Endothelial cell of umbilical vein (primary cell): ENCODE results near the gene DAND5. TPM values are rescaled to one million over a fixed set of nuclear protein-coding genes. Genes with fewer than 3 reads are reported as not detected.

Experiments used
- BruUV-seq: library from RNA; stranded (reverse); fragments of 400-500 nt; replicated peaks from 2 replicates; lab custom pipeline; 2021; lab: Mats Ljungman, UMichigan
- CTCF ChIA-PET: fragments of 300-600, 350-600 bp; sonication (Branson Sonifier 250); formaldehyde crosslinking; loops from one replicate; lab custom pipeline; 2021; ENCODE audit warnings: antibody characterized with exemption, inconsistent platforms; lab: Charles Lee
- POLR2A ChIA-PET: fragments of 300-600, 350-600 bp; sonication (Branson Sonifier 250); formaldehyde crosslinking; loops from one replicate; lab custom pipeline; 2021; ENCODE audit warnings: antibody characterized with exemption, inconsistent platforms; lab: Charles Lee
- DNase-seq: peaks from one replicate; pipeline ENCODE4 v3.0.0-alpha.2; 2011; ENCODE audit warnings: low read depth, low spot score
- FAIRE-seq: peaks from 2 replicates; lab custom pipeline; 2011; peaks lifted over from hg19 to GRCh38; lab: Jason Lieb, UNC
- H2AFZ ChIP-seq: 2 replicates; pipeline ENCODE4 v1.6.0; 2012; ENCODE audit warnings: low read depth, low read length, control low read depth, inconsistent platforms
- H3K27ac ChIP-seq: 2 replicates; pipeline ENCODE4 v1.5.1; 2011; ENCODE audit warnings: low read depth, mild to moderate bottlenecking, control low read depth, low read length, moderate library complexity; ENCODE audit not compliant: insufficient read depth
- H3K27me3 ChIP-seq, 2 experiments: 2 replicates each; pipeline versions ENCODE4 v1.6.0 to v1.6.1; 2011; ENCODE audit warnings: low read length in 2 of 2, mixed read lengths in 1 of 2; ENCODE audit not compliant: control insufficient read depth in 2 of 2, insufficient read depth in 2 of 2
- H3K36me3 ChIP-seq, 2 experiments: 2 replicates in 1 of 2; 3 replicates in 1 of 2; pipeline ENCODE4 v1.5.1; 2011; ENCODE audit warnings: low read length in 2 of 2, mild to moderate bottlenecking in 1 of 2, moderate library complexity in 1 of 2; ENCODE audit not compliant: control insufficient read depth in 2 of 2, insufficient read depth in 2 of 2; ENCODE audit errors: extremely low read depth in 1 of 2
- H3K4me1 ChIP-seq: 3 replicates; pipeline ENCODE4 v1.5.1; 2011; ENCODE audit warnings: mild to moderate bottlenecking, low read length; ENCODE audit not compliant: control insufficient read depth, insufficient read depth; ENCODE audit errors: extremely low read depth
- H3K4me2 ChIP-seq: 2 replicates; pipeline ENCODE4 v1.6.1; 2011; ENCODE audit warnings: low read length, control low read depth, mixed read lengths; ENCODE audit not compliant: insufficient read depth
- H3K4me3 ChIP-seq, 3 experiments: fragments of 200-600 bp in 1 of 3; sonication (generic), shearing (Covaris generic) in 1 of 3; replicated peaks in 1 of 3; 2 replicates each; pipeline ENCODE4 v1.5.1; 2011 to 2016; ENCODE audit warnings: control low read depth in 3 of 3, low read length in 3 of 3, mild to moderate bottlenecking in 2 of 3, inconsistent platforms in 1 of 3, low read depth in 1 of 3, moderate library complexity in 1 of 3; ENCODE audit not compliant: insufficient read depth in 1 of 3
- H3K79me2 ChIP-seq: 2 replicates; pipeline ENCODE4 v1.6.0; 2012; ENCODE audit warnings: low read length, inconsistent platforms; ENCODE audit not compliant: control insufficient read depth, insufficient read depth
- H3K9ac ChIP-seq: replicated peaks from 2 replicates; pipeline ENCODE3; 2011; ENCODE audit warnings: low read length, control low read depth; ENCODE audit not compliant: insufficient read depth; ENCODE audit errors: extremely low read depth
- H3K9me1 ChIP-seq: replicated peaks from 3 replicates; pipeline ENCODE4 v1.6.0; 2011; ENCODE audit warnings: mild to moderate bottlenecking, low read length; ENCODE audit not compliant: control insufficient read depth, insufficient read depth; ENCODE audit errors: extremely low read depth
- H3K9me3 ChIP-seq: replicated peaks from 2 replicates; pipeline ENCODE4 v1.5.1; 2012; ENCODE audit warnings: low read length, inconsistent platforms; ENCODE audit not compliant: control insufficient read depth, insufficient read depth
- H4K20me1 ChIP-seq: replicated peaks from 2 replicates; pipeline ENCODE3; 2011; ENCODE audit warnings: mild to moderate bottlenecking, low read length; ENCODE audit not compliant: control insufficient read depth, insufficient read depth; ENCODE audit errors: extremely low read depth
- EZH2 ChIP-seq: IDR thresholded peaks from 2 replicates; pipeline ENCODE4 v1.6.1; 2012; ENCODE audit warnings: borderline replicate concordance, low read depth, mild to moderate bottlenecking, moderate library complexity, low read length, inconsistent platforms; ENCODE audit not compliant: severe bottlenecking
- FOS ChIP-seq: IDR thresholded peaks from 2 replicates; pipeline ENCODE4 v1.6.1; 2011; ENCODE audit warnings: mild to moderate bottlenecking, low read length, moderate library complexity, borderline replicate concordance; ENCODE audit not compliant: insufficient read depth
- GATA2 ChIP-seq: IDR thresholded peaks from 2 replicates; pipeline ENCODE4 v1.7.0; 2011; ENCODE audit warnings: low read depth, mild to moderate bottlenecking, moderate library complexity, mixed read lengths, low read length; ENCODE audit not compliant: insufficient read length, insufficient read depth
- JUN ChIP-seq: IDR thresholded peaks from 2 replicates; pipeline ENCODE4 v1.6.1; 2011; ENCODE audit warnings: borderline replicate concordance, low read depth; ENCODE audit not compliant: insufficient read length, insufficient read depth
- MYC ChIP-seq: IDR thresholded peaks from one replicate; pipeline ENCODE4 v1.6.1; 2011; ENCODE audit warnings: mild to moderate bottlenecking, low read depth, low read length
- POLR2A ChIP-seq: IDR thresholded peaks from 2 replicates; pipeline ENCODE4 v1.6.1; 2012; ENCODE audit warnings: low read depth, mild to moderate bottlenecking, control low read depth, low read length
- POLR2AphosphoS5 ChIP-seq: IDR thresholded peaks from 2 replicates; pipeline ENCODE4 v1.6.1; 2012; ENCODE audit warnings: low read depth, mild to moderate bottlenecking, control low read depth, low read length, moderate library complexity; ENCODE audit not compliant: insufficient read depth
- dilution Hi-C: fragments of 300-500 bp; cut with MboI; formaldehyde crosslinking; loops from one replicate; pipeline ENCODE4 v1.15.0; 2019; ENCODE audit warnings: low sequenced_read_pairs; ENCODE audit not compliant: extremely low pct_ligation_motif_present
- intact Hi-C: fragments of 100-400 bp; cut with micrococcal nuclease; formaldehyde crosslinking; loops from one replicate; pipeline ENCODE4 v1.10.0; 2022
- polyA plus RNA-seq, 4 experiments: library from polyadenylated mRNA; depleted of rRNA in 3 of 4; stranded (reverse) in 3 of 4; unstranded in 1 of 4; fragments of >200 nt; gene quantifications; 2 replicates each; pipeline versions ENCODE4 v1.2.1 to v1.2.3, GENCODE V29; 2011 to 2012; ENCODE audit warnings: missing spikeins in 1 of 4
- total RNA-seq: library from RNA; stranded (reverse); gene quantifications from 2 replicates; pipeline ENCODE4 v1.2.3, GENCODE V29; 2021
- TF ChIP-seq, protein P1 (sequence below): IDR thresholded peaks from 2 replicates; pipeline ENCODE4 v1.6.1; 2011; ENCODE audit not compliant: insufficient read depth, insufficient read length
- TF ChIP-seq, protein P2 (sequence below), 2 donors: IDR thresholded peaks; 1 replicate in 1 of 2; 2 replicates in 1 of 2; pipeline ENCODE4 v1.5.1; 2011; ENCODE audit warnings: low read length in 2 of 2, mild to moderate bottlenecking in 2 of 2, moderate library complexity in 2 of 2, control low read depth in 1 of 2, inconsistent platforms in 1 of 2, low read depth in 1 of 2; ENCODE audit not compliant: insufficient read depth in 1 of 2; ENCODE audit errors: extremely low read depth in 1 of 2

Gene DAND5
- total and polyA plus RNA-seq, 2 donors (not counting 3 experiments of a cell fraction or from before 2014, with no cell fraction given), result 0.06 to 0.20 TPM

DNA sequence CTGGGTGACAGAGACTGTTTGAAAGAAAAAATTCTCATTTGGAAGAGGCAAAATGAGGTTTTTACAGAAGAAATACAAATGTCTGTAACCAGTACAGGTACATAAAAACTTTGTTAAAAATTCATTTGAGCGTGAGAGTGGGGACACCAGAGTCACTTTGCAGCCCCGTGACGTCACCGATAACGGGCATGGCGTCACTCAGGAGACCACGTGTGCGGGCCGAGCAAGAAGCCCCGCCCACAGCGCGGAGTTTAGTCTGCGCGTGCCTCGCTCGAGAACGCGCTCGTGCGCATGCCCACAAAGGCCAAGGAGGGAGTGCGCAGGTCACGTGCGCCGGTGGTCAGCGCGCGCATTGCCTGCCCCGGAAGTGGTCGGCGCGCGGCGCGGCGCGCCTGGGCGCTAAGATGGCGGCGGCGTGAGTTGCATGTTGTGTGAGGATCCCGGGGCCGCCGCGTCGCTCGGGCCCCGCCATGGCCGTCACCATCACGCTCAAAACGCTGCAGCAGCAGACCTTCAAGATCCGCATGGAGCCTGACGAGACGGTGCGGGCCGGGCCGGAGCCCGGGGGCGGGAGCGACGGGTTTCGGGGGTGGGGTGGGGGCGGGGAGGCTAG lies 23.8 kb upstream of the DAND5 start, which contains the start of gene RAD23A:
RAD23A (plus strand) TSS at position 384 of the 613 bp plus-strand sequence; CDS start at position 471, 87 bp downstream.
- H3K4me2 ChIP-seq, result peak within 1 kb of the TSS; percentile 99
- ChIA-PET POLR2A (interaction anchor here (0.6 to 1.0 kb wide), 3 partner anchors 8 to 15 kb away, joined by 3 to 6 read pairs (median 5); partner anchors contain the start of gene GADD45GIP1), CTCF (interaction anchor here (1.0 kb wide), 1 partner anchor 20 kb away, joined by 12 read pairs; no protein-coding TSS in a partner anchor)
- H3K9ac ChIP-seq, result peak within 1 kb of the TSS; percentile 90
- no TSS peak for BruUV-seq
- peak within 1 kb of the TSS; percentile 76 for H3K27ac ChIP-seq
- peak; percentile 99 for DNase-seq
- H3K4me3 ChIP-seq, result peak within 1 kb of the TSS; percentile 72 to 92 (median 72)
- no peaks in the 10 kb centered on the region for H3K27me3 ChIP-seq
- peaks cover 49% of the 10 kb centered on the region for H3K79me2 ChIP-seq
- no peak within 1 kb of the TSS for H2AFZ ChIP-seq
- H4K20me1 ChIP-seq, result no peaks in the 10 kb centered on the region
- peak; percentile 77 for TF ChIP-seq JUN
- TF ChIP-seq POLR2AphosphoS5, result peak; percentile 100
- TF ChIP-seq, protein P1, sequence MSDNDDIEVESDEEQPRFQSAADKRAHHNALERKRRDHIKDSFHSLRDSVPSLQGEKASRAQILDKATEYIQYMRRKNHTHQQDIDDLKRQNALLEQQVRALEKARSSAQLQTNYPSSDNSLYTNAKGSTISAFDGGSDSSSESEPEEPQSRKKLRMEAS, result peak; percentile 100
- TF ChIP-seq FOS, result peak; percentile 18
- TF ChIP-seq EZH2, result no peak
- TF ChIP-seq POLR2A, result peak; percentile 98
- peak; percentile 21 for TF ChIP-seq GATA2
- peak; percentile 43 for TF ChIP-seq MYC
- TF ChIP-seq, protein P2, sequence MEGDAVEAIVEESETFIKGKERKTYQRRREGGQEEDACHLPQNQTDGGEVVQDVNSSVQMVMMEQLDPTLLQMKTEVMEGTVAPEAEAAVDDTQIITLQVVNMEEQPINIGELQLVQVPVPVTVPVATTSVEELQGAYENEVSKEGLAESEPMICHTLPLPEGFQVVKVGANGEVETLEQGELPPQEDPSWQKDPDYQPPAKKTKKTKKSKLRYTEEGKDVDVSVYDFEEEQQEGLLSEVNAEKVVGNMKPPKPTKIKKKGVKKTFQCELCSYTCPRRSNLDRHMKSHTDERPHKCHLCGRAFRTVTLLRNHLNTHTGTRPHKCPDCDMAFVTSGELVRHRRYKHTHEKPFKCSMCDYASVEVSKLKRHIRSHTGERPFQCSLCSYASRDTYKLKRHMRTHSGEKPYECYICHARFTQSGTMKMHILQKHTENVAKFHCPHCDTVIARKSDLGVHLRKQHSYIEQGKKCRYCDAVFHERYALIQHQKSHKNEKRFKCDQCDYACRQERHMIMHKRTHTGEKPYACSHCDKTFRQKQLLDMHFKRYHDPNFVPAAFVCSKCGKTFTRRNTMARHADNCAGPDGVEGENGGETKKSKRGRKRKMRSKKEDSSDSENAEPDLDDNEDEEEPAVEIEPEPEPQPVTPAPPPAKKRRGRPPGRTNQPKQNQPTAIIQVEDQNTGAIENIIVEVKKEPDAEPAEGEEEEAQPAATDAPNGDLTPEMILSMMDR (IDR thresholded peaks at IDR 0.05; ENCODE audit: extremely low read depth in 1 of 2, insufficient read depth in 1 of 2, low read depth in 1 of 2, low read length in 2 of 2), result no peak
- dilution Hi-C loops (no loop called here), intact Hi-C loops (loop anchor here (1.0 kb wide), 2 partner anchors 7 to 8 kb away; partner anchors contain the start of gene CALR)
- H3K4me1 ChIP-seq, result peaks cover 18% of the 10 kb centered on the region
- no peaks in the 10 kb centered on the region for H3K9me1 ChIP-seq
- peaks cover 22 to 59% of the 10 kb centered on the region in 2 experiments for H3K36me3 ChIP-seq
- H3K9me3 ChIP-seq, result no peaks in the 10 kb centered on the region
- peak; percentile 89 for FAIRE-seq
